DOHH2 (cell line): ENCODE measurements around the gene OR6B2.

ENCODE experiments used
- EZH2phosphoT487 ChIP-seq: fragments of 200-600 bp; sonication (generic); IDR thresholded peaks from 2 replicates; pipeline ENCODE4 v1.6.1; 2017; ENCODE audit warnings: borderline replicate concordance, mild to moderate bottlenecking, antibody characterized with exemption, low read length, moderate library complexity, mixed read lengths
- TF ChIP-seq, protein P1 (sequence below): fragments of 200-600 bp; sonication (generic); IDR thresholded peaks from one replicate; pipeline ENCODE4 v1.5.1; 2014; ENCODE audit warnings: antibody characterized with exemption, mild to moderate bottlenecking, low read depth, low read length; ENCODE audit not compliant: poor library complexity, severe bottlenecking

DNA sequence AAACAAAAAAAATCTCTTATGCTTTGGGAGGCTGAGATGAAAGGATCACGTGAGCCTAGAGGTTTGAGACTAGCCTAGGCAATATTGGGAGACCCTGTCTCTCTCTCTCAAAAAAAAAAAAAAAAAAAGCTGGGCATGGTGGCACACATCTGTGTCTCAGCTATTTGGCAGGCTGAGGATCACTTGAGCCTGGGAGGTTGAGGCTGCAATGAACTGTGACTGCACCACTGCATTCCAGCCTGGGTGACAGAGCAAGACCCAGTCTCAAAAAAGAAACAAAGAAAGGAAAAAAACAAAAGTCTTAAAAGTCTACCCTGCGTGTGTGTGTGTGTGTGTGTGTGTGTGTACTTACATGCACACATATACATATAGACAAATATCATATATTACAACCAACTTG is 48.4 kb upstream of the OR6B2 start:
- TF ChIP-seq, protein P1, sequence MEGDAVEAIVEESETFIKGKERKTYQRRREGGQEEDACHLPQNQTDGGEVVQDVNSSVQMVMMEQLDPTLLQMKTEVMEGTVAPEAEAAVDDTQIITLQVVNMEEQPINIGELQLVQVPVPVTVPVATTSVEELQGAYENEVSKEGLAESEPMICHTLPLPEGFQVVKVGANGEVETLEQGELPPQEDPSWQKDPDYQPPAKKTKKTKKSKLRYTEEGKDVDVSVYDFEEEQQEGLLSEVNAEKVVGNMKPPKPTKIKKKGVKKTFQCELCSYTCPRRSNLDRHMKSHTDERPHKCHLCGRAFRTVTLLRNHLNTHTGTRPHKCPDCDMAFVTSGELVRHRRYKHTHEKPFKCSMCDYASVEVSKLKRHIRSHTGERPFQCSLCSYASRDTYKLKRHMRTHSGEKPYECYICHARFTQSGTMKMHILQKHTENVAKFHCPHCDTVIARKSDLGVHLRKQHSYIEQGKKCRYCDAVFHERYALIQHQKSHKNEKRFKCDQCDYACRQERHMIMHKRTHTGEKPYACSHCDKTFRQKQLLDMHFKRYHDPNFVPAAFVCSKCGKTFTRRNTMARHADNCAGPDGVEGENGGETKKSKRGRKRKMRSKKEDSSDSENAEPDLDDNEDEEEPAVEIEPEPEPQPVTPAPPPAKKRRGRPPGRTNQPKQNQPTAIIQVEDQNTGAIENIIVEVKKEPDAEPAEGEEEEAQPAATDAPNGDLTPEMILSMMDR, result no peak
- no peak for TF ChIP-seq EZH2phosphoT487
